Measurements from ENCODE around the gene SPATA31A5.
"Not testable (repeated sequence)": the region's sequence is repeated elsewhere in the genome, so short reads cannot be mapped to it uniquely, and the experiment has no call there.

The SPATA31A5 gene

DNA sequence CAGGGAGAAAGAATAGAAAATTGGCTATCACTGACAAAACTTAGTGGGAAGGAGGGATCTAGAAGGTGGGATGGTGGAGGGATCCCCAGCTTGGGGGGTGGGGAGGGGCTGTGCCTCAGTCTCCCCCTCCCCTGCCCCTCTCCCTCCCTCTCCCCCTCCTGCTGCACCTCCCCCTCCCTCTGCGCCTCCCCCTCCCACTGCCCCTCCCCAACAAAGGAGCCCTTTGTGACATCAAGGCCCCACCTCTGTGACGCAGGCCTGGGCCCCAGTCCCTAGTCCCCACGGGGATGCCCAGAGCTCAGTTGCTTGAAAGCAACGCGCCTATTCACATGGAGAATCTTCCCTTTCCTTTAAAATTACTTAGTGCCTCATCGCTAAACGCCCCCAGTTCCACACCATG, at the start of gene SPATA31A5:
Gene SPATA31A5 (plus strand): TSS at position 301 of the 400 bp plus-strand sequence. CDS start 29 bp downstream, at position 330.
- not testable (repeated sequence) for DNase-seq

DNA sequence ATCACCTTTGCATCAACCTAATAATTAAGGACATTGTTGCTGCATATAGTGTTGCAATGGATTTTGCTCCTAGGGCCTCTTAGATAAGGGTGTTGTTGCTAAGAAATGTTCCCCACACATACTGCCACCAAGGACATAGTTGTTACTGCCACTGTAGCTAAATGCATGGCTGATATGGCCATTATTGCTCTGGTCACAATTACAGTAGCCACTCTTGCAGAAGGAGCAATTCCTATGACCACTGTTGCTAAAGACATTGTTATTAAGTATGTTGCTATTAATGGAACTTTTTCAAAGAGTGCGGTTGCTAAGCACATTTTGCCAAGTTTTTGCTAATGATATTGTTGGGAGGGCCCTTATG, 48.8 kb downstream of the SPATA31A5 start:
- DNase-seq = not testable (repeated sequence)

DNA sequence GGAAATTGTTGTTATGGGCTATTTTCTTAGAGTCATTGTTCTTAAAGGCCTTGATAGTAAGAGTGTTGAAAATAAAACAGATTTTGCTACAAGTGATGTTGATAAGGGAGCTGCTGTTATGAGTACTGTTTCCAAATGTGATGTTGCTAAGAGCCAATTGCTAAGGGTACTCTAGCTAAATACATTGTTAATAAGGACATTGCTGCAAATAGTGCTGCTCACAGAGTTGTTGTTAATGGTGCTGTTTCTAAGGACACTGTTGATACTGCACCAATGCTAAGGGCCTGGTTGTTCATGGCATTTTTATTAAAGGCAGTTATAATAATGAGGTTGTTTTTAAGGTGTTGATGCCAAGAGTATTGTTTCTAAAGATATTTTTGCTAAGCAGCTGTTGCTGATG, 52.2 kb downstream of the SPATA31A5 start:
- not testable (repeated sequence) for DNase-seq
